IPS DF 19.7 (cell line): ENCODE measurements around the gene CTTNBP2.

Experiments
- DNase-seq: peaks from one replicate; pipeline ENCODE4 v3.0.0-alpha.2; 2013; ENCODE audit warnings: low read depth, low spot score

CTTNBP2 gene

DNA sequence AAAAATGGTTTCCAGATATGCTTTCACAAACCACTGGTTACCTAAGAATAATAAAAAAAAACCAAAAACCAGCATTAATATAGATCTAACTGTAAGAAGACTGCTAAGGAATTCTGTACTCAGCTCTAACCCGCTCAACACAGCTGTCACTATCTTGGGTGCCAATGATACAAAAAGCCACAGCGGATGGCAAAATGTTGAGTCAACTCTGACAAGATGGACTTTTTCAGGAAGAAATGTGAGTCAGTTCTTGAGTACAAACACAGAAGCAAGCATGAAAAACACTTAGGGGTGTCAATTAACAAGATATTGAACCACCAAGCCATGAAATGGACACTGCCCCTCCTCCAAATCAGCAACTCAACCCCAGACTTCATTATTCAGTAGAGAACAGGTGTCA, 55.0 kb downstream of the CTTNBP2 start:
- no peak for DNase-seq

DNA sequence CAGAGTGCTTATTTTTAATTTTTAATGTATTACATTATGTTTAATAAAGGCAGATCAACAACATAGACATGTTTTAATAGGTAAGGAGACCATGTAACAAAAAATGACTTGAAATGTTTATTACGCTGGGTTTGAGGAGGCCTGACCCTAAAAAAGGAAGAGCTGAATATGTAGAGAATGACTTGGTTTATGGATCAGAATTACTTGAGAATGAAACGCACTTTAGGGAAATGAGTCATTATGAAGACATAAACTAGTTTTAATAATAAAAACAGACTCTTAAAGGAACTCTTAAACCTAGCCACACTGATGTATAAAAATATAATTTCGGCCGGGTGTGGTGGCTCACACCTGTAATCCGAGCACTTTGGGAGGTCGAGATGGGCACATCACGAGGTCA, 56.5 kb downstream of the CTTNBP2 start:
- DNase-seq: no peak

DNA sequence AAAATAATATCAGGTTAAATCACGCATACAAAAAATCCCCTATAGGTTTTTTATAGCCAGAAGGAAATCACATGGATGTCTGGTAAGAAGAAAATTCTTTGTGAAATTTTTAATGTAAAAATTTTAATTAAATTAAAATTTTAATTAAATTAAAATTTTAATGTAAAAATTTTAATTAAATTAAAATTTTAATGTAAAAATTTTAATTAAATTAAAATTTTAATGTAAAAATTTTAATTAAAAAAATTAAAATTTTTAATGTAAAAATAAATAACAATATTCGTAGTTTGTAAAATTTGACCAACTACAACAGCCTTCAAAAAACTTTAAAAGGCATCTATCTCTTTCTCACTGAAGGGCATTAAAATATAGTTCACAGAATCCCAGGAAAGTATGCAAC, 61.5 kb downstream of the CTTNBP2 start:
- no peak for DNase-seq

DNA sequence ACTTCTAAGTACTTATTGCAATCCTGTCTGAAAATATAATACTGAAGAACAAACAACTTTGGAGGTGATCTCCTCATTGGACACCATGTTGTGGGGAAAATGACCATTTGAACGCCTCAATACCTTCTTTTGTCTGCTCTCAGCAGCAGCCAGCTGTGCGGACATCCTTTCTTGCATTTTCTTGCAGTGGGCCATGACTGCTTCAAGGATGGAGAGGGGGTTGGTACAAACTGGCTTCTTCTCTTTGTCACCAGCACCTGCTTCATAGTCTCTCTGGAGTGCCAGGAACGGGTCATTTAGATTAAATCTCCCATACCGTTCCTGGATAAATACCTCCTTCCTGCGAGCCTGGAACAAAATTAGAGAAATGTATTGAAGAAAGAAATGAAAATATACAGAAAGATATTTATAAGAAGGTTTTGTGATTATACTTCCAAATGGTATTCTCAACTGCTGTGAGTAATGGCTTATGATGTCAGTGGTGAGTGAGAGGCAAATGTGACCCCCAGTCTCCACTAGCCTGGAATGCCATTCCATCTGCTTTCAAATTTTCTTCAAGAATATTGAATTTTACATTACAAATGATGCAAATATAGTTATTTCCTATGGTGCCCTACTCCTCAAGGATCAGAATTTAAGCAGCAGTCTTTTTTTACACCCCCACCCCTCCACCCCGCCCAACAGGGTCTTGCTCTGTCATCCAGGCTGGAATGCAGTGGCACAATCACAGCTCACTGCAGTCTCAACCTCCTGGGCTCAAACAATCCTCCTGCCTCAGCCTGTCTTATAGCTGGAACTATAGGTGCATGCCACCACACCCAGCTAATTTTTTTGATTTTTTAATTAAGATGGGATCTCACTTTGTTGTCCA, 62.4 kb downstream of the CTTNBP2 start:
- DNase-seq: peak; percentile 87

DNA sequence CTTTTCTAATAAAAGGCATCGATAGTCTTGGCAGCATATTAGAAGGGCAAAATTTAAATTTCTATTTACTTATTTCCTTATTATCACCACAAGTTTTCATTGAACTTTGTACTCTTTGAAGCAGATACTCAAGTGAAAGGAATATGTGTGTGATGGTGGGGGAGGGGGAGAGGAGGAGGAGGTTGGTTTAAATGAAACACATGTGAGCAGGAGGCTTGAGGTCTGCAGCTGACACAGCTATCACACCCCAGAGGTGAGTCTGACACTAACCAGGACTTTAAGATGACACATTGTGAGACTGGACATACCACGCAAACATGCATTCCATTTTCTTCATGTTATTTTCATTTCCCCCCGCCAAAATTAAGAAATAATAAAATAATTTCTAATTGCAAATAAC, 63.3 kb downstream of the CTTNBP2 start:
- no peak for DNase-seq

DNA sequence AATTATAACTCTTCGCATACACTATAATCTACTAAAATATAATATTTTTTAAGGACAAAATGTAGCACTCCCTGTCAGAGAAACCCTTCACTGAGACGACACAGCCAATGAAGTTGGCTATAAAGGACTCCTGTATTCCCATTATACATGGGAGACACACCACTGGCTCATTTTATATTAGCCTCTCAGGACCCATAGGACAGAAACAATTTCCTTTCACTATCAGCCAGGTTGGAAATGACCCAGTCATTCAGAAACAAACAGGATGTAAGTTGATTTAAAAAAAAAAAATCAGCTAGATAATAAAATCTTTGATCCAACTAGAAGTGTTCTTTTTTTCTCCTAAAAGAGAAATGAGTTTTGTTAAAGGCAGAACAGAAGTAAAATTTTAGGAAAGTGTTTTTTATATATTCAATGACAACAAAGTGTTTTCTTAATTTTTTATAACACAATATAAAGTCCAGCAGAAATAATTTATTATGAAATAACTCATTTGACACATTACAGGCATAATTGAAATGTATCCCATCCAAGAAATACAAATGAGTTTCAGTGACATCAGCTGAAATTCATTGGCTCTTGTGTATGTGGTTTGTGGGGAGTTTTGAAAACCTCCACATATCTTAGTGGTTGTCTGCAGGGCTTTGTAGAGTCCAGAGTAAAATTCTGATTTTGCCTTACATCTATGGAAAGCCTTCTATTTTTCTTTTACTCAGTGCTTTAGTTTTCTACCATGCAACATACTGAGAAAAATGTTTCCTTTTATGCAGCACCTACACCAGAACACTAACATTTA, 64.1 kb downstream of the CTTNBP2 start:
- no peak for DNase-seq

DNA sequence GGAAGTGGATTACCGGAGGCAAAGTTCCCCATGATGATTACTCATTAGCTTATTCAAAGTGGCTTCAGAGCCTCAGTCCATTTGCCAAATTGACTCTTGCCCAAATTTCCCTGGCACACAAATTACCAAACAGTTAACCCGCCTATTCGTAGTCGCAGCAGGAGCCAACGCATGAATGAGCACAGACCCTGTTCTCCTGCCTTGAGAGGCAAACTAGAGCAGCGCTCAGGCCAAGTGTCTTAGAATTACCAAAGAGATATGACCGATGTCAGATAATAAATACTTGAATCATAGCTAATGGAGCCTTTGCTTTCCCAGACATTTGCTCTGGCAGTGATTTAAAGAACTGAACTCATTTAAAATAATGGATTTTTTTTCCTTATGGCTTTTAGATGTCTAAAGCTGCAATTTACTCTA, 64.9 kb downstream of the CTTNBP2 start:
- DNase-seq: no peak

DNA sequence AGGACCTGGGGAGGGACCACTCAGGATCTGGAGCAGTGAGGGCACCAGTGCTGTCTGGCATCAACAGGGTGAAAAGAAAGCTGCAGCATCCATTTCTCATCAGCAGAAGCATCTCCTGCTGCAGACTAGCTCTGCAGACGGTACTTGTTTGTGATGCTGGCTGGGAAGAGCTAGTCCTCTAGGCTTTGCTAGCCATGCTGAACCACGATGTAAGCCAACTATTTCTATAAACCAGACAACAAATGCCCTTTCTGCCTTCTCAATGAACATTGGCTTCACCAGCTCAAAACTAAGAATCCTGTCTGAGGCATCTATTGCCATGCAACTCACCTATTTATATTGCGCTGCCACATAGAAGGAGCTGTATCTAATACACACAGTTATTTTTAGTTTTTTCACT, 65.6 kb downstream of the CTTNBP2 start:
- DNase-seq: no peak

DNA sequence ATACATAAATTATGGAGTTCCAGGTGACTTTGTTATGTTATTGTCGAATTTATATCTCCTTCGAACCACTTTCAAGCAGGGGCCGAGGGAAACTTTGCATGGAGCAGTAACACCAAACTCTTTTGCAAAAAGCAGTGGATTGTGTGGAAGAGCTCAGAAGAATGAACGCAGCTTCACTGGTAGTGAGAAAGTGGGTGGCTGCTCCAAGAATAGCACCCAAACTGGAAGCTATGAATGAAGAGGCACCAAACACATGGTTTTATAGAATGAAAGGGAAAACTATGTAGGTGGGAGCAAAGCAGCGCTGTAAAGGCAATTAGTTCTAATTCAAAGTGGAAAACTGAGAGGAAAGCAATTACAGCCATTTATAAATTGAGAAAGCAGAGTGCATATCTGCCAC, 67.2 kb downstream of the CTTNBP2 start:
- no peak for DNase-seq

DNA sequence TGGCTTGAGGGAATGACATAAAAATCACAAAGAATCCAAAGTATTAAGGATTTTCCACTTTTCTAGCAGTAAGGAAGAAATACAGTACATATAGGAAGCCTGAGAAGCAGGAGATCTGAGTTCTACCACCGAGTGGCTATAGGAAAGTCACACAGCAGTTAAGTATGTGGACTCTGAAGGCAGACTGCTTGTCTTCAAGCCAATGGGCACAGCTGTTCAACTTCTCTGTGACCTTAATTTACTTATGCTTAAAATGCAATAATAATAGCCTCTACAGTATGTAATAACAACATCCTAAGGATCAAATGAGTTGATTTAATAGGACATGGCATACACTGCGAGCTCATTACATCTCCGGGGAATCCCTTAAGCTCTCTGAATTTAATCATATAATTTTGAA, 68.0 kb downstream of the CTTNBP2 start:
- DNase-seq: no peak

DNA sequence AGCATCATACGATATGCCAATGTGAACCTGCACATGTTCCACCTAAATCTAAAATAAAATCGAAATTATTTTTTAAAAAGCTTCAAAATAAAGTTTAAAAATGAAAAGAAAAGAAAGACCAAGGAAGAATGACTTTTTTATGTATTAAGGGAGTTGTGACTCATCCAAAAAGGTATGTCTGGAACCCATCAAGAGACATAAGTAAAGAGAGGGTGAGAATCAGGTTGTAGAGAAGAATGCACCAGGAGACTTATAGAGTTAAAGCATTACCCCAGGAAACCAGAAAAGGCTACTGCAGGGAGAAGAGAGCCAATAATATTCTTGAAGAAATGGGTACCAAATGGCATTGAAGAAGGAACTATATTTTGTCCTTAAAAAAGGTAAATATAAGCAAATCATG, 69.8 kb downstream of the CTTNBP2 start:
- no peak for DNase-seq

DNA sequence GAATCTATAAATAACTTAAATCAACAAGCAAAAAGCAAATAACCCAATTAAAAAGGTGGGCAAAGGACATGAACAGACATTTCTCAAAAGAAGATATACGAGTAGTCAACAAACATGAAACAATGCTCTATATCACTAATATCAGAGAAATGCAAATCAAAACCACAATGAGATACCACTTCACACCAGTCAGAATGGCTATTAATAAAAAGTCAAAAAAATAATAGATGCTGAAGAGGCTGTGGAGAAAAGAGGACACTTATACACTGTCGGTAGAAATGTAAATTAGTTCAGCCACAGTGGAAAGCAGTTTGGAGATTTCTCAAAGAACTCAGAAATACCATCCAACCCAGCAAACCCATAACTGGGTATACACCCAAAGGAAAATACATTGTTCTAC, 70.6 kb downstream of the CTTNBP2 start:
- no peak for DNase-seq

DNA sequence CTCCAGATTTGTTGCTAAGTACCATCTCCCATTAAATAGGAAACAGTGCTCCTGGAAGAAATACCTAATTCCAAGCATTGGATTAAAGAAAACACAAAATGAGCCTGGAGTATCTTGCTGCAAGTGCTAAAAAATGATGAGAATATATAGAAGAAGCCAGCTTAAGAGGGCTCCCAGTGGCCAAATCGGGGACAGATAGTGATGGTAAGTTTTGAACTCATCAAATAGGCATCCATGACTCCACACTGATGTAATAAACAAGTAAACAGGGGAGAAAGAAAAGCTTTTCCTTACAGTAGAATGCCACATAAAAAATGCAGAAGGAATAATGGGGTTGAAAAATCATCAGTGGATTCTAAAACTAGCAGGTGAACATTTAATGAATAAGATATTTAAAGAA, 72.4 kb downstream of the CTTNBP2 start:
- DNase-seq: no peak

DNA sequence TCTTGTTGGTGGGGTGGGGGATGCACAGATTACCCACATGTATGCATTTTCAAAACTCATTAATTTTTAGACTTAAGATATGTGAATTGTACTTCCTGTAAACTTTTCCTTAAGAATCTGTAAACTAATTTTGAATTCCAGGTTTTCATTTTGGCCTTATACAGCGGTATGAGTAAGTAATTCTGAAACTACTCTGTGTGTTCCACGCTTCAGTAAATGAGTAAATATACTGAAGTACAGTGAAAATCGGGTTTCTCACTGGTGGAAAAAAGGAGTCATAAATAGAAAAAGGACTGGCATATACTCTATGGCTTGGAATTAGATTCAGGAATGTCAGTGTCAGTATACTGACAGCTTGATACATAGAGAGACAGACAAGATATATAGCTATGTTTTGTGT, 72.8 kb downstream of the CTTNBP2 start:
- no peak for DNase-seq

DNA sequence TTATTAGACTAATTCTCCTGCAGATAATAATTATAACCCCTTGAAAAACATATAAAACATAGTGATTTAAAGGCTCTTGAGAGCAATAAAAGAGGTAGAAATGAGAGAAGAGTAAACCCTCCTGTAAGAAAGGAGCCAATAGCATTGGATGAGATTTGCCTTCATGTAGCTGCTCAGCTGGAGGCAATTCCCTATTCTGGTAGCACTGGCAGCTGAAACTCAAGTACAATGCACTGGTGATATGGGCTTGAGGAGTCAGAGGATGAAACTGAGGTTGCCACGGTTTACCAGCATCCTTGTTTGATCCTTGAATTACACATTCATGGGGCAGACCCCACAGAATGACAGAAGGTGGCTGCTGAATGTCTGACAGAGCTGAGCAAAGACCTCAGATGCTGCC, 76.4 kb downstream of the CTTNBP2 start:
- DNase-seq: no peak

DNA sequence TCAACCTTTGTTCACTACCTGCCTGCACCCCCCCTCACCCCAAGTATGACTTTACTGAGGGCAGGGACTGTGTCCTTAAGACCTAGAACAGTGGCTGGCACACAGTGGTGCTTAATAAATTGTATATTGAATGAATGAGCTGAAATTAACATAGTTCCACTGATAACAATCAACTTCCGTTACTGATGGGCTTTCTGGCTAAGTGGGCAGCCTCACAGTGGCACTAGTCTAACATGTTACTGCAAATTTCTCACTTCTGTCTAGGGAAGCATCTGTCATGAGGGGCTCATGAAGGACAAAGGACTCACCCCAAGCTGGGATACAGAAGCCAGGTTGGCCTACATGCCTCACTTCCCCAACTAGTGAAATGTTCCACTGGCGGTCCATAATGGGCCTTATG, 79.3 kb downstream of the CTTNBP2 start:
- DNase-seq: no peak

DNA sequence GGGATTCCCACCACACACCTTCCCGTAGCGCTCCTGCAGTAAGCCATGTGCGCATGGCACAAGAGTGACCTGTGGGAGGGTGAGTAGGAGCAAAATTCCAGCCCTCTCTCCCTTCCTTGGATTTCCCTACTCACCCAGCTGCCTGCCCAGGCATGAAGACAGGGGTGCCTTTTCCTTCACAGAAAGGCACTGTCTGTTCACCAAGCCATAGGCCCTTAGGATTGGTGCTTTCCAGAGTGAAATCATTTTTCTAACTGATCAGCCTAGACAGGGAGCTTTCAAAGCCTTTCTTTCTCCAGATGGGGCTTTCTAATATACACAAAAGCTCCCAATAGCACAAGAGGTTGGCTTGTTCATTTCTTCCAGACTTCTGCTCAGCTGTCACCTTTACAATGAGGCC, 79.7 kb downstream of the CTTNBP2 start:
- DNase-seq: no peak

DNA sequence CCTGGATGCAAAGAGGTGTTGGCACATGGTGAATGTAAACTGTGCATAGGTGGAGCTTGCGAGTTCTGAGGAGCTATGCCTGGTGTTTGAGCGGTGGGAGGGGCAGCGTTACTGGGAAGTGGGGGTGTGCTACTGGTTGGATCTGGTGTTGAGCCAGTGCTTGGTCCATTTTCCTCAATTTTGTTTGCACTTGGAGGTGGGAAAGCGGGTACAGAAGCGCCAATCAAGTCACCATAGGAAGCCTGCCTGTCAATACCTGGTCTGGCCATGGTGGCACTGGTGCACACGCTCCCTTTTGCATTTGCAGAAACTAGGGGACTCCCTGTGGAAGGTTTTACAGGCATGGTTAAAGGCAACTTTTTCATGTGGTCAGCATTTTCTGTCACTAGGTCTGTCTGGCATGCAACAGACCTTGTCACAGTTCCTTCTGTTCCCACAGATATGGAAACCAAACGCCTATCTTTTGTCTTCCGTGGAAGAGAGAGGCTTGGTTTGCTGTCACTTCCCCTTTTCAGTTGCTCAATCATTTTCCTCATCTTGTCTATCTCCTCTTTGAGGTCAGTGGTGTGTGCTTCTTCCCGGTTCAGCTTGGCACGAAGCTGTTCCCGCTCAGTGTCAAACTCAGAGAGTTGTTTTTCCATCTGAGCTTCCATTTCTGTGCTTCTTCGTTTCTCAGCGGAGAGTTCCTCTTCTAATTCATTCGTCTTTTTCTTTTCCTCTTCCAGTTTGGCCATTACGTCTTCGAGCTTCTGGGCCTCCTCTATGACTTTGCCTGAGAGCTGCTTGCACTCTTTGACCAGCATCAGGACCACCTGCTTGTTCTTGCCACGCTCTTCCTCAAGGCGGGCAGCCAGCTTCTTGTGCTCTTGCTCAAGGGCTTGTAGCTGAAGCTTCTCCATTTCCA, 81.1 kb downstream of the CTTNBP2 start:
- no peak for DNase-seq

DNA sequence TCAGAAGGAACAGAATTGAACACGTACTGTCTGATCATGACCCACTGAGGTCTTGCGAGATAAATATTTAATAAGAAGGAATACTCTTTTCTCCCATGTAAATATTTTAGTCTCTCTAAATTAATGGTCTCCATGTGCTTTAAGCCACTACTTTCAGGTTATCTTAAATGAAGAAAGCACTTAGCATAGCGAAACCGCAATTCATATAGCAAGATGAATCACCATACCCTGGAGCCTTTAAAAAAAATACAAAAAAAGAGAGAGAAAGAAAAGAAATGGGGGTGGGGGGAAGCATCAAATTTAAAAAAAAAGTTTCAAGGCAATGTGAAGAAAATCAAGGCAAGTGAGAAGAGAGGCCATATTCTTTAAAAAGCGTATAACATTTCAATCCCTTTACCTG, 82.5 kb downstream of the CTTNBP2 start:
- no peak for DNase-seq

DNA sequence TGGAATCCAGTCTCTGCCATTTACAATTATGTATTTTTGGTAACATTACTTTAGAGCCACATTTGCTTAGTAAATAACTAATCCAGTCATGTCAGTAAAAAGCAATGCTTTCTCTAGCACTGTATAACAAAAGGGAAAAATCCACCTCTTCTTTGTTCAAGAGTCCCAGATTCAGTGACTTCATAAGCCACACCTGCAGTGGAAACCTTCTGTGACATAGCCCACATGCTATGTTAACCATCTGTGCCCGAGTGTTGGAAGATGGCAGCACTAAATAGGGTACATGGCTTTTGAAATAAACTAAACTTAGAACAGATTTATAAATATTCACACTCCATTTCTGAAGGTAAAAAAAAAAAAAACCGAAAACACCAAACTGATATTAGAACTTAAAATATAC, 83.0 kb downstream of the CTTNBP2 start:
- no peak for DNase-seq

DNA sequence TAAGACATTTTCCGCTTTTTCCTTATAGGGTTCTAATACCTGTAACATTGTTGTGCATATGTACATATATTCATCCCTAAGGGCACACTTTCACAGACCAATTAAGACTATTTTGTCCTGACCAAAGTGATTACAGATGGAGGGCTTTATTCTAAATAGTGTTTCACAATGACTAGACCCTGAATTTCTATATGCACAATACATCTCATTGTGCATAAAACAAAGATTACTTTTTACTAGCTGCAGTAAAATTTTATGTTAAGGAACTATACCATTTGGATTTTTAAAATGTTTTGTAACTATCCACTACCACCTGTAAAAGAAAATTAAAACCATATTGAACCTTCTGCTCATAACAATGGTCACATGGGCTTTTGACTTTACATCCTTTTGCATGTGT, 87.8 kb downstream of the CTTNBP2 start:
- no peak for DNase-seq

DNA sequence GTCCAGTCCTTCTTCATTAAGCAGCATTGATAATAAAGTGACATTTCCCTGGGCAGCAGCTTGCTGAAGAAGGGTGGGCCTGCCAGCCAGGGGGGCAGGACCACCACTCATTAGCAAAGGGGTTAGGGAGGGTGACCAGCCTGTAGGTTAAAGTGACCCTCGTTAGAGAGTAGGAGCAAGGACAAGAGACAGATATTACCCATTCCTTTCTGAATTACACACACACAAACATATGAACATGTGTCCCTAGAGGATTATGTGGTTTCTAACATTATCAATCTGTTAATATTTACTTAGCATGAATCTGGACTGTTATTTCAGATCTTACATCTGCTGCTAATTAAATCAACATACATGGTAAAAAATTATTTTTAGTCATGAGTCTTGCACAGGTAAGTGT, 88.9 kb downstream of the CTTNBP2 start:
- no peak for DNase-seq
